Activated CD8-positive, alpha-beta memory T cell treated with anti-CD3 and anti-CD28 coated beads for 1 hour (primary cell): ENCODE results near the gene KDM5C.
"Not testable (repeated sequence)": the region's sequence is repeated elsewhere in the genome, so short reads cannot be mapped to it uniquely, and the experiment has no call there.

ENCODE experiments used
- DNase-seq, 2 donors: peaks; one replicate each; pipeline ENCODE4 v3.0.0-alpha.2; 2020; ENCODE audit warnings: low read depth in 1 of 2; ENCODE audit errors: extremely low read depth in 1 of 2

KDM5C gene

DNA sequence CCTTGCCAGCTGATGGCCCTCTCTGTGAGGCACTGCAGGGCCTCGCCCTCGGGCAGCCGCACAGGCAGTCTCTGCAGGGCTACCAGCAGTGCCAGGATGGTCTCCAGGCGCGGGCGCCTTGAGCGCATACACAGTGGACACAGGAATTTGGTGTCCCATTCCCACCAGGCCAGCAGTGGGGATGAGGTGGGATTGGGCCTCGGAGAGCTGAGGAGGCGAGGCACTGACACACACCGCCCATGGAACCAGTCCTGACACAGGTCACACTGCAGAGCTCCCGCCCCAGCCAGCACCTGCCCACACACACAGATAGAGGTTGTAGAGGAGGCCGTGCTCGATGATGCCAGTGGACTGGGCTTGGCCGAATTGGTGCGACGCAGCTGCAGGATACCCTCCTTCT lies 30.7 kb downstream of the KDM5C start:
- DNase-seq: no peak

- DNase-seq: no peak
These were observed 31.9 kb downstream of the KDM5C start for GRCh38 chrX:53193093-53193492.

- no peak for DNase-seq
These were observed 34.5 kb downstream of the KDM5C start for GRCh38 chrX:53190363-53190960.

GRCh38 chrX:53188763-53189162 lies 36.2 kb downstream of the KDM5C start:
- no peak for DNase-seq

DNA sequence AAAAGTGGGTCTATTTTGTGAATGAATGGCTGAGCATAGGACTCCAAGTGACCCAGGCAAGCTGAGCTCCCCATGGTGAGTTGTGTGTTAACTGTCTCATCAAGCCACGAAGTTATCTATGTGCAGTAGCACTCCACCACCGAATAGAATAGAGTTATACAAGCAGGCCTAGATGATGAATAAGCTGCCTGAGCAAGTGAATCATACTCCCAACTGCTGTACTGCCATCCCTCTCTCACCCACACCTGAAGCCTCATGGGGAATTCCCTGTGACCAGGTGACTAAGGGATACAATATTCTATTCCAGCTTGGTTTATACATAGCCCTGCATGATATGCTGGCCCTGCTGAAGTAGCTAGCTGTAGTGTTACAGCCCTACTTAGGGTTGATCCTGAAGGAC lies 38.7 kb downstream of the KDM5C start:
- DNase-seq: no peak

DNA sequence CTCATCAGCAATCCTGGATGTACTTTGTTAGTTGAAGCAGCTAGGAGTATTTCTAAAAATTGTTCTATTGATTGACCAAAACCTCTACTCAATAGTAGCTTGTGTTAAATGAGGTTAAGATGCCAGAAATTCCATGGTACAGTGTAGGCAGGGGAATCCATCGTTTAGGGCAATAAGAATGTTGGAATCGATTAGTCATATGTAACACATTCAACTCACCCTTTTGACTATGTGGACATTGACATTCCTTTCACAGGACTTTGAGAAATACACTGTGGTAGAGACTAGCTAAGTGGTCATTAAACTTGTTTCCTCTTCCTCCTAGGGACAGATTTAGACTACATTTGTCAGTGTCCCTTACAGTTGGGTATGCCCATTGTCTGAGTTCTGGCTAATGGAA lies 40.2 kb downstream of the KDM5C start:
- DNase-seq: no peak

GRCh38 chrX:53171356-53171755 lies 53.7 kb downstream of the KDM5C start:
- DNase-seq: no peak

- DNase-seq: no peak
These were observed 58.9 kb downstream of the KDM5C start for GRCh38 chrX:53166103-53166502.

GRCh38 chrX:53164566-53164965 lies 60.4 kb downstream of the KDM5C start:
- DNase-seq: not testable (repeated sequence)

- DNase-seq: no peak
These were observed 61.6 kb downstream of the KDM5C start for GRCh38 chrX:53163436-53163835.

- no peak for DNase-seq
These were observed 64.6 kb downstream of the KDM5C start for GRCh38 chrX:53160297-53160983.

DNA sequence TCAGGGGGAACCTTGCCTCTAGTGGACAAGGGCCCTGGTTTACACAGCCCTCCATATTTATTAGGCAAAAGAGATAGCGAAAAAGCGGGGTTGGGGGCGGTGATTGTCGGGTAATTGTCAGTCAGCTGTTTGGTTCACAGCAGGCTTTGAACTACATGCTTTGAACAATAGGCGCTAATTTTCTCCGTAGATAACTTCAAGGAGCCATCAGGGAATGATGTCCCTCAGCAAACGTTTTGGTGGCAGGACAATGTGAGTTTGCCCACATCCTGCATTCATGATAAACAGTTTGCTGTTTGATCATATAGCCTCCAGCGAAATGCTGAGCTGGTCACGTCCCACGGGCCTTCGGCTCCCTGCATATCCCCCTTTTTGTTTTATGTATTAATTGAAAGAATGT lies 65.8 kb downstream of the KDM5C start:
- DNase-seq: no peak

- no peak for DNase-seq
These were observed 68.8 kb downstream of the KDM5C start for GRCh38 chrX:53156207-53156596.

DNA sequence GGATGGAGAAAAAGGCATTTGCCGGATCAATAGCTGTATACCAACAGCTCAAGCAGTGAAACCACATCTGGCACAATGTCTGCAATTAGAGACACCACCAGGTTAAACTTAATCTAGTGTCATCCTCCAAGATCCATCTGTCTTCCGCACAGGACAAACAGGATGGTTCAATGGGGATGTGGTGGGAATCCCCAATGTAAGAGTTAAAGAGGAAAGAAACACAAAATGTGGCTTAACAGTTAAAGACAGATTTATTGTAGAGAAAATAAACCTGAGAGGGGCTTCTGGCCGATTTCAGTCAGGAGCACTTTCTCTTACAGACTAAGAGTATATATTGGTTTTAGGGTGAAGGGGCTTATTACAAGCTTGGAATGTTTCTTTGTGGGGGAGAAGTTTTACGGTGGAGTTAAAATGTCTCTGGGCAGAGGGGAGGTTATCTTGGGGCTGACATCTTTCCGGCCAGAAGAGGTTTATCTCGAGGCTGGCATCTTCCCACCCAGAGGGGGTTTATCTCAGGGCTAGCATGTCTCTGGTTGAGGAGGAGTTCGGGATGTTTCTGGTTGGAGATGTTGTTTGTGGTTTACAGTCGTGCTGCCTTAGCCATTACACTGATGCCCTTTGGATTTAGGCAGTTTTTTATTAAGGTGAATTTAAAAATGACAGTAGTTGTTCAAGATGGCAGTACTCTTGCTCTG lies 69.3 kb downstream of the KDM5C start:
- DNase-seq: no peak

- DNase-seq: no peak
These were observed 71.4 kb downstream of the KDM5C start for GRCh38 chrX:53153581-53153980.
